ENCODE measurements around the gene SMARCB1.

Gene SMARCB1

GRCh38 chr22:23787910-23788309 is 1.1 kb downstream of the SMARCB1 start:
- TF ChIP-seq, protein P1, sequence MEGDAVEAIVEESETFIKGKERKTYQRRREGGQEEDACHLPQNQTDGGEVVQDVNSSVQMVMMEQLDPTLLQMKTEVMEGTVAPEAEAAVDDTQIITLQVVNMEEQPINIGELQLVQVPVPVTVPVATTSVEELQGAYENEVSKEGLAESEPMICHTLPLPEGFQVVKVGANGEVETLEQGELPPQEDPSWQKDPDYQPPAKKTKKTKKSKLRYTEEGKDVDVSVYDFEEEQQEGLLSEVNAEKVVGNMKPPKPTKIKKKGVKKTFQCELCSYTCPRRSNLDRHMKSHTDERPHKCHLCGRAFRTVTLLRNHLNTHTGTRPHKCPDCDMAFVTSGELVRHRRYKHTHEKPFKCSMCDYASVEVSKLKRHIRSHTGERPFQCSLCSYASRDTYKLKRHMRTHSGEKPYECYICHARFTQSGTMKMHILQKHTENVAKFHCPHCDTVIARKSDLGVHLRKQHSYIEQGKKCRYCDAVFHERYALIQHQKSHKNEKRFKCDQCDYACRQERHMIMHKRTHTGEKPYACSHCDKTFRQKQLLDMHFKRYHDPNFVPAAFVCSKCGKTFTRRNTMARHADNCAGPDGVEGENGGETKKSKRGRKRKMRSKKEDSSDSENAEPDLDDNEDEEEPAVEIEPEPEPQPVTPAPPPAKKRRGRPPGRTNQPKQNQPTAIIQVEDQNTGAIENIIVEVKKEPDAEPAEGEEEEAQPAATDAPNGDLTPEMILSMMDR (IDR thresholded peaks at IDR 0.05), result no peak
- peak overlapping the region; percentile 98 for H3K27ac ChIP-seq

- H3K27ac ChIP-seq, result peak overlapping the region; percentile 98
- TF ChIP-seq ZFX (IDR thresholded peaks at IDR 0.05; ENCODE audit: borderline replicate concordance), result no peak
- TF ChIP-seq, protein P1 (IDR thresholded peaks at IDR 0.05), result no peak
Observed at GRCh38 chr22:23789121-23789520, 2.4 kb downstream of the SMARCB1 start.

- H3K27ac ChIP-seq, result peak overlapping the region; percentile 98; the same call in 1 of the 2 replicates
- TF ChIP-seq ZFX (IDR thresholded peaks at IDR 0.05; ENCODE audit: borderline replicate concordance), result no peak
- TF ChIP-seq, protein P1 (IDR thresholded peaks at IDR 0.05), result no peak
Observed at GRCh38 chr22:23789638-23790037, 2.9 kb downstream of the SMARCB1 start.

GRCh38 chr22:23790819-23791737 is 4.3 kb downstream of the SMARCB1 start:
- no peak for TF ChIP-seq ZFX (IDR thresholded peaks at IDR 0.05; ENCODE audit: borderline replicate concordance)
- TF ChIP-seq, protein P1 (IDR thresholded peaks at IDR 0.05), result no peak
- H3K27ac ChIP-seq, result no peak overlapping the region

GRCh38 chr22:23791738-23792645 is 5.2 kb downstream of the SMARCB1 start:
- no peak overlapping the region for H3K27ac ChIP-seq
- TF ChIP-seq ZFX (IDR thresholded peaks at IDR 0.05; ENCODE audit: borderline replicate concordance), result no peak
- TF ChIP-seq, protein P1 (IDR thresholded peaks at IDR 0.05), result no peak

DNA sequence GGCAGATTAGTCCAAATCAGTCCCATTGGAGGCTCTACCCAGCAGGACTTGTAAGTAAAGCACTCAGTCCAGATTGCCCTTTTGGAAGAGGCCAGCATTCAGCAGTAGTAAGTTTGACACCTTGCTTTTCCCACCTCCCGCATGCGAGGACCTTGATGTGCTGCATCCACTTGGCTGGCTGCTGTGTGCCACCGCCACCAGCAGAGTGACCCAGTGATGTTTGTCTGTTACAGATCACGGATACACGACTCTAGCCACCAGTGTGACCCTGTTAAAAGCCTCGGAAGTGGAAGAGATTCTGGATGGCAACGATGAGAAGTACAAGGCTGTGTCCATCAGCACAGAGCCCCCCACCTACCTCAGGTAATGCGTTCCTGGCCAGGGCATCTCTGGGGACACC is 6.6 kb downstream of the SMARCB1 start:
- TF ChIP-seq, protein P1 (IDR thresholded peaks at IDR 0.05), result no peak
- TF ChIP-seq ZFX (IDR thresholded peaks at IDR 0.05; ENCODE audit: borderline replicate concordance), result no peak
- no peak overlapping the region for H3K27ac ChIP-seq
